MM.1S (cell line): ENCODE results near the gene KIF5C.
A peak's percentile ranks its signal among the peaks of the same experiment; 100 is the strongest.

ENCODE experiments used
- DNase-seq: peaks from one replicate; pipeline ENCODE4 v3.0.0-alpha.2; 2015
- H2AFZ ChIP-seq: fragments of 300-600 bp; sonication (generic); 2 replicates; pipeline ENCODE4 v1.6.0; 2016; ENCODE audit warnings: antibody characterized with exemption, low read length
- H3F3A ChIP-seq: fragments of 300-600 bp; sonication (generic); 2 replicates; pipeline ENCODE4 v1.6.1; 2016; ENCODE audit warnings: mild to moderate bottlenecking, antibody characterized with exemption, low read length, moderate library complexity, mixed read lengths; ENCODE audit not compliant: insufficient read depth
- H3K27ac ChIP-seq: fragments of 300-600 bp; sonication (generic); 2 replicates; pipeline ENCODE4 v1.5.1; 2016; ENCODE audit warnings: mild to moderate bottlenecking, low read length
- H3K27me3 ChIP-seq: fragments of 300-600 bp; sonication (generic); replicated peaks from 2 replicates; pipeline ENCODE4 v1.6.0; 2016; ENCODE audit warnings: low read length; ENCODE audit not compliant: insufficient read depth
- H3K36me3 ChIP-seq: fragments of 300-600 bp; sonication (generic); replicated peaks from 2 replicates; pipeline ENCODE4 v1.6.1; 2016; ENCODE audit warnings: mild to moderate bottlenecking, low read length, mixed read lengths; ENCODE audit not compliant: insufficient read depth
- H3K4me1 ChIP-seq: fragments of 300-600 bp; sonication (generic); 2 replicates; pipeline ENCODE4 v1.6.1; 2016; ENCODE audit warnings: low read length, mixed read lengths
- H3K4me2 ChIP-seq: fragments of 300-600 bp; sonication (generic); 2 replicates; pipeline ENCODE4 v1.6.0; 2016; ENCODE audit warnings: low read depth, low read length
- H3K4me3 ChIP-seq: fragments of 300-600 bp; sonication (generic); 2 replicates; pipeline ENCODE4 v1.5.1; 2016; ENCODE audit warnings: low read length, mixed read lengths
- H3K79me2 ChIP-seq: fragments of 300-600 bp; sonication (generic); 2 replicates; pipeline ENCODE4 v1.6.1; 2016; ENCODE audit warnings: mixed run types, low read length, mixed read lengths
- H3K9ac ChIP-seq: fragments of 300-600 bp; sonication (generic); 2 replicates; pipeline ENCODE4 v1.6.1; 2016; ENCODE audit warnings: low read length, mixed read lengths
- H3K9me2 ChIP-seq: fragments of 300-600 bp; sonication (generic); replicated peaks from 2 replicates; pipeline ENCODE4 v1.6.1; 2016; ENCODE audit warnings: mild to moderate bottlenecking, low read length, mixed read lengths; ENCODE audit not compliant: insufficient read depth
- H3K9me3 ChIP-seq: fragments of 300-600 bp; sonication (generic); replicated peaks from 2 replicates; pipeline ENCODE4 v1.6.1; 2016; ENCODE audit warnings: mild to moderate bottlenecking, low read length, mixed read lengths; ENCODE audit not compliant: insufficient read depth
- H4K20me1 ChIP-seq: fragments of 300-600 bp; sonication (generic); 2 replicates; pipeline ENCODE4 v1.6.1; 2016; ENCODE audit warnings: mild to moderate bottlenecking, low read length, moderate library complexity, mixed read lengths; ENCODE audit not compliant: insufficient read depth
- CTCF ChIP-seq: fragments of 300-600 bp; sonication (generic); IDR thresholded peaks from 2 replicates; pipeline ENCODE4 v1.5.1; 2016; ENCODE audit warnings: antibody characterized with exemption, low read length, mixed read lengths
- EZH2 ChIP-seq: fragments of 300-600 bp; sonication (generic); optimal IDR thresholded peaks from 2 replicates; pipeline ENCODE3; 2017; ENCODE audit warnings: low read depth, mild to moderate bottlenecking, antibody characterized with exemption, low read length, mixed read lengths
- EZH2phosphoT487 ChIP-seq: fragments of 300-600 bp; sonication (generic); IDR thresholded peaks from 2 replicates; pipeline ENCODE4 v1.6.1; 2018; ENCODE audit warnings: antibody characterized with exemption, low read length

The KIF5C gene

DNA sequence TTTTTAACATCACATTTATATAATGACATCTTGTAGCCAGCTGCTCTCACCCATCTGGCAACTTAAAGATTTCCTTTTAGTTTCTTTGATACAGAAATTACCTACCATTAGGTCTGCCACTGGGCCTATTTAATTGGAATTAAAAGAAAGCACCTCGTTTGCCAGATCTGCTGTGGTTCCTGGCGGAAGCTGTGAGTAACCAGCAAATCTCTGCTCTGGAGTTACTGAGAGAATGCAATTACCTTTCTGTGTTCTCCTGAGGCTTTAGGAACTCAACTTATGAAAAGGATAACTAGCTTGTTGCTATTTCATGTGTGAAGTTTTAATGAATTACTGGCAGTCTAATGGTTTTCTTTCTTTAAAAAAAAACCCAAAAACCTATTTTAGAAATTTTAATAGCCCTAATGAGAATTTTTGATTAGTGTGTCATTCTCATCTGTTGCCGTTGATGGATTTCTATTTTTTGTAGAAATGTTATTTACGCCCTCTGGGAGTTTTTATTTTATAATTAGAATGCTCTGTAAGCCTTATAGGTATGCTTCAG lies 93.8 kb downstream of the KIF5C start:
- no peaks in the 10 kb centered on the region for H3K9me3 ChIP-seq
- no peaks in the 10 kb centered on the region for H3K9me2 ChIP-seq
- H4K20me1 ChIP-seq, result no peaks in the 10 kb centered on the region
- no peak overlapping the region for H2AFZ ChIP-seq
- no peak for TF ChIP-seq EZH2phosphoT487
- H3K36me3 ChIP-seq, result no peaks in the 10 kb centered on the region
- no peak overlapping the region for H3K27ac ChIP-seq
- no peaks in the 10 kb centered on the region for H3F3A ChIP-seq
- no peaks in the 10 kb centered on the region for H3K27me3 ChIP-seq
- DNase-seq, result no peak
- no peak overlapping the region for H3K4me2 ChIP-seq
- no peaks in the 10 kb centered on the region for H3K4me1 ChIP-seq
- no peaks in the 10 kb centered on the region for H3K79me2 ChIP-seq
- no peak overlapping the region for H3K9ac ChIP-seq
- no peak overlapping the region for H3K4me3 ChIP-seq

- H3K79me2 ChIP-seq, result no peaks in the 10 kb centered on the region
- no peaks in the 10 kb centered on the region for H3K4me1 ChIP-seq
- no peak overlapping the region for H3K4me2 ChIP-seq
- H3K9ac ChIP-seq, result no peak overlapping the region
- H3K27me3 ChIP-seq, result no peaks in the 10 kb centered on the region
- DNase-seq, result no peak
- no peaks in the 10 kb centered on the region for H3K9me3 ChIP-seq
- TF ChIP-seq EZH2phosphoT487 (no peak), CTCF (no peak), EZH2 (no peak)
- H3K4me3 ChIP-seq, result no peak overlapping the region
- H3F3A ChIP-seq, result no peaks in the 10 kb centered on the region
- no peak overlapping the region for H3K27ac ChIP-seq
- H3K9me2 ChIP-seq, result no peaks in the 10 kb centered on the region
- no peaks in the 10 kb centered on the region for H3K36me3 ChIP-seq
- no peaks in the 10 kb centered on the region for H4K20me1 ChIP-seq
- no peak overlapping the region for H2AFZ ChIP-seq
Measured at GRCh38 chr2:148969659-148970061, 94.6 kb downstream of the KIF5C start.

GRCh38 chr2:148970385-148970784 lies 95.4 kb downstream of the KIF5C start:
- Histone ChIP-seq H3K4me1 (no peaks in the 10 kb centered on the region), H3F3A (no peaks in the 10 kb centered on the region), H4K20me1 (no peaks in the 10 kb centered on the region), H3K27me3 (no peaks in the 10 kb centered on the region), H3K4me3 (no peak overlapping the region), H3K79me2 (no peaks in the 10 kb centered on the region), H3K4me2 (no peak overlapping the region), H3K9me3 (no peaks in the 10 kb centered on the region), H3K9me2 (no peaks in the 10 kb centered on the region), H3K9ac (no peak overlapping the region), H2AFZ (no peak overlapping the region), H3K27ac (no peak overlapping the region), H3K36me3 (no peaks in the 10 kb centered on the region)
- no peak for TF ChIP-seq EZH2
- no peak for TF ChIP-seq EZH2phosphoT487
- no peak for TF ChIP-seq CTCF
- no peak for DNase-seq

GRCh38 chr2:148971547-148971946 lies 96.5 kb downstream of the KIF5C start:
- H3K4me1 ChIP-seq, result no peaks in the 10 kb centered on the region
- DNase-seq, result peak; percentile 30
- no peaks in the 10 kb centered on the region for H4K20me1 ChIP-seq
- H2AFZ ChIP-seq, result no peak overlapping the region
- no peak overlapping the region for H3K4me3 ChIP-seq
- no peaks in the 10 kb centered on the region for H3K27me3 ChIP-seq
- H3K9me2 ChIP-seq, result no peaks in the 10 kb centered on the region
- no peaks in the 10 kb centered on the region for H3K9me3 ChIP-seq
- TF ChIP-seq CTCF, result no peak
- no peak for TF ChIP-seq EZH2
- no peak for TF ChIP-seq EZH2phosphoT487
- H3K79me2 ChIP-seq, result no peaks in the 10 kb centered on the region
- H3K9ac ChIP-seq, result no peak overlapping the region
- H3K4me2 ChIP-seq, result no peak overlapping the region
- H3K36me3 ChIP-seq, result no peaks in the 10 kb centered on the region
- H3F3A ChIP-seq, result no peaks in the 10 kb centered on the region
- no peak overlapping the region for H3K27ac ChIP-seq
